GM23338 (cell line): ENCODE data around the gene ADSS1. TPM values are rescaled to one million over a fixed set of nuclear protein-coding genes. Genes with fewer than 3 reads are reported as not detected.

ENCODE experiments used
- ATAC-seq: fragments of 200-7000 bp; cut with Tn5 transposase; 3 replicates; pipeline ENCODE4 v1.9.1; 2020
- DNase-seq: peaks from one replicate; pipeline ENCODE4 v3.0.0-alpha.2; 2015; ENCODE audit warnings: low spot score
- H2AFZ ChIP-seq: fragments of 200-600 bp; sonication (generic); 2 replicates; pipeline ENCODE4 v1.8.0; 2016; ENCODE audit warnings: antibody characterized with exemption, mild to moderate bottlenecking, moderate library complexity
- H3F3A ChIP-seq: fragments of 200-600 bp; sonication (generic); replicated peaks from 2 replicates; pipeline ENCODE4 v1.8.0; 2017; ENCODE audit warnings: antibody characterized with exemption, mixed run types, low read depth
- H3K27ac ChIP-seq: fragments of 200-600 bp; sonication (generic); 2 replicates; pipeline ENCODE4 v1.6.1; 2016; ENCODE audit warnings: low read depth
- H3K27me3 ChIP-seq: fragments of 200-600 bp; sonication (generic); 2 replicates; pipeline ENCODE4 v1.8.0; 2016; ENCODE audit warnings: mild to moderate bottlenecking, mixed run types, moderate library complexity; ENCODE audit not compliant: insufficient read depth
- H3K36me3 ChIP-seq: fragments of 200-600 bp; sonication (generic); 2 replicates; pipeline ENCODE4 v1.8.0; 2016; ENCODE audit warnings: mild to moderate bottlenecking; ENCODE audit not compliant: insufficient read depth
- H3K4me1 ChIP-seq: fragments of 200-600 bp; sonication (generic); 2 replicates; pipeline ENCODE4 v1.8.0; 2016; ENCODE audit warnings: mild to moderate bottlenecking, moderate library complexity; ENCODE audit not compliant: insufficient read depth
- H3K4me2 ChIP-seq: fragments of 200-600 bp; sonication (generic); 2 replicates; pipeline ENCODE4 v1.7.1; 2017; ENCODE audit warnings: mixed run types
- H3K4me3 ChIP-seq: fragments of 200-600 bp; sonication (generic); 2 replicates; pipeline ENCODE4 v1.6.1; 2016; ENCODE audit warnings: mixed run types
- H3K79me2 ChIP-seq: fragments of 200-600 bp; sonication (generic); replicated peaks from 2 replicates; pipeline ENCODE4 v1.8.0; 2017; ENCODE audit warnings: mild to moderate bottlenecking; ENCODE audit not compliant: insufficient read depth
- H3K9me2 ChIP-seq: fragments of 200-600 bp; sonication (generic); 2 replicates; pipeline ENCODE4 v1.8.0; 2017; ENCODE audit not compliant: insufficient read depth
- H4K20me1 ChIP-seq: fragments of 200-600 bp; sonication (generic); replicated peaks from 2 replicates; pipeline ENCODE4 v1.8.0; 2017; ENCODE audit warnings: mild to moderate bottlenecking; ENCODE audit not compliant: insufficient read depth
- H3K27ac Mint-ChIP-seq: 2 replicates; pipeline ENCODE4 v1.8.0; 2020; ENCODE audit warnings: inconsistent platforms, mild to moderate bottlenecking, moderate library complexity, mixed read lengths
- H3K27me3 Mint-ChIP-seq: 3 replicates; pipeline ENCODE4 v1.8.0; 2022; ENCODE audit warnings: low read depth, mild to moderate bottlenecking, moderate library complexity, mixed read lengths, inconsistent platforms; ENCODE audit not compliant: insufficient read depth, poor library complexity
- H3K36me3 Mint-ChIP-seq: 3 replicates; pipeline ENCODE4 v1.8.0; 2021; ENCODE audit warnings: low read depth, mild to moderate bottlenecking, inconsistent platforms, moderate library complexity, mixed read lengths
- H3K4me1 Mint-ChIP-seq: 3 replicates; pipeline ENCODE4 v1.8.0; 2020; ENCODE audit warnings: mild to moderate bottlenecking, inconsistent platforms, mixed read lengths
- H3K4me3 Mint-ChIP-seq: 3 replicates; pipeline ENCODE4 v1.8.0; 2021; ENCODE audit warnings: moderate library complexity, mild to moderate bottlenecking, inconsistent platforms, mixed read lengths
- H3K9me3 Mint-ChIP-seq: 3 replicates; pipeline ENCODE4 v1.8.0; 2020; ENCODE audit warnings: moderate library complexity, mild to moderate bottlenecking, inconsistent platforms, mixed read lengths
- CREB1 ChIP-seq: fragments of 250-450 bp; sonication (Bioruptor Pico); IDR thresholded peaks from 2 replicates; pipeline ENCODE4 v1.5.0; 2020; ENCODE audit warnings: low read depth, mild to moderate bottlenecking, moderate library complexity
- EZH2 ChIP-seq: fragments of 200-600 bp; sonication (generic); IDR thresholded peaks from one replicate; pipeline ENCODE4 v1.8.0; 2017; ENCODE audit warnings: antibody characterized with exemption, mild to moderate bottlenecking, low read depth; ENCODE audit not compliant: unreplicated experiment
- EZH2phosphoT487 ChIP-seq: fragments of 200-600 bp; sonication (generic); IDR thresholded peaks from one replicate; pipeline ENCODE4 v1.8.1; 2018; ENCODE audit warnings: antibody characterized with exemption; ENCODE audit not compliant: unreplicated experiment
- NANOG ChIP-seq: IDR thresholded peaks from 2 replicates; pipeline ENCODE4 v1.6.1; 2016; ENCODE audit warnings: antibody characterized with exemption, borderline replicate concordance
- POLR2AphosphoS5 ChIP-seq: IDR thresholded peaks from 2 replicates; pipeline ENCODE4 v1.6.1; 2016; ENCODE audit warnings: antibody characterized with exemption, low read depth
- STAT1 ChIP-seq: IDR thresholded peaks from one replicate; pipeline ENCODE4 v1.6.1; 2016; ENCODE audit warnings: antibody characterized with exemption; ENCODE audit not compliant: unreplicated experiment
- ZNF114 ChIP-seq: fragments of 250-450 bp; sonication (Bioruptor Pico); IDR thresholded peaks from 2 replicates; pipeline ENCODE4 v1.5.0; 2020; ENCODE audit warnings: mild to moderate bottlenecking, moderate library complexity
- ZNF331 ChIP-seq: fragments of 250-450 bp; sonication (Bioruptor Pico); IDR thresholded peaks from 2 replicates; pipeline ENCODE4 v1.5.0; 2020; ENCODE audit warnings: low read depth, mild to moderate bottlenecking, moderate library complexity
- polyA plus RNA-seq: library from polyadenylated mRNA; unstranded; fragments of >200 nt; fragmentation: Nextera tagmentation; extraction: Ambion mirVana; gene quantifications from 2 replicates; pipeline ENCODE4 v1.2.1, GENCODE V29; 2016
- total RNA-seq: library from RNA; depleted of rRNA; stranded (reverse); fragments of >200 nt; shearing (Covaris generic); gene quantifications from 2 replicates; pipeline ENCODE4 v1.2.3, GENCODE V29; 2014
- TF ChIP-seq, protein P1 (sequence below), 2 experiments: fragments of 200-600 bp in 1 of 2; sonication (generic) in 1 of 2; conservative IDR thresholded peaks; 2 replicates each; pipeline versions ENCODE4 v1.5.1 to v1.6.1; 2016 to 2017; ENCODE audit warnings: antibody characterized with exemption in 2 of 2, low read depth in 2 of 2, mild to moderate bottlenecking in 2 of 2, moderate library complexity in 1 of 2
- TF ChIP-seq, protein P2 (sequence below): IDR thresholded peaks from one replicate; pipeline ENCODE4 v1.6.1; 2018; ENCODE audit warnings: antibody characterized with exemption; ENCODE audit not compliant: unreplicated experiment

The ADSS1 gene
- total and polyA plus RNA-seq, 2 experiments from 2014 or later: 9.5 to 11.6 TPM

- Histone ChIP-seq H3K9me2 (no peaks in the 10 kb centered on the region), H3K4me2 (no peak overlapping the region), H3K4me1 (no peaks in the 10 kb centered on the region), H3F3A (no peaks in the 10 kb centered on the region), H3K79me2 (no peaks in the 10 kb centered on the region), H4K20me1 (no peaks in the 10 kb centered on the region), H3K27me3 (no peaks in the 10 kb centered on the region), H3K27ac (no peak overlapping the region), H3K4me3 (no peak overlapping the region), H2AFZ (no peak overlapping the region), H3K36me3 (no peaks in the 10 kb centered on the region)
- no peak for ATAC-seq
- H3K27ac Mint-ChIP-seq: no peak overlapping the region
- no peak for DNase-seq
- H3K4me3 Mint-ChIP-seq: no peak overlapping the region
- no peaks in the 10 kb centered on the region for H3K4me1 Mint-ChIP-seq
- no peaks in the 10 kb centered on the region for H3K36me3 Mint-ChIP-seq
- TF ChIP-seq, protein P1, sequence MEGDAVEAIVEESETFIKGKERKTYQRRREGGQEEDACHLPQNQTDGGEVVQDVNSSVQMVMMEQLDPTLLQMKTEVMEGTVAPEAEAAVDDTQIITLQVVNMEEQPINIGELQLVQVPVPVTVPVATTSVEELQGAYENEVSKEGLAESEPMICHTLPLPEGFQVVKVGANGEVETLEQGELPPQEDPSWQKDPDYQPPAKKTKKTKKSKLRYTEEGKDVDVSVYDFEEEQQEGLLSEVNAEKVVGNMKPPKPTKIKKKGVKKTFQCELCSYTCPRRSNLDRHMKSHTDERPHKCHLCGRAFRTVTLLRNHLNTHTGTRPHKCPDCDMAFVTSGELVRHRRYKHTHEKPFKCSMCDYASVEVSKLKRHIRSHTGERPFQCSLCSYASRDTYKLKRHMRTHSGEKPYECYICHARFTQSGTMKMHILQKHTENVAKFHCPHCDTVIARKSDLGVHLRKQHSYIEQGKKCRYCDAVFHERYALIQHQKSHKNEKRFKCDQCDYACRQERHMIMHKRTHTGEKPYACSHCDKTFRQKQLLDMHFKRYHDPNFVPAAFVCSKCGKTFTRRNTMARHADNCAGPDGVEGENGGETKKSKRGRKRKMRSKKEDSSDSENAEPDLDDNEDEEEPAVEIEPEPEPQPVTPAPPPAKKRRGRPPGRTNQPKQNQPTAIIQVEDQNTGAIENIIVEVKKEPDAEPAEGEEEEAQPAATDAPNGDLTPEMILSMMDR (conservative IDR thresholded peaks at IDR 0.05; ENCODE audit: low read depth in 2 of 2): no peak
- TF ChIP-seq CREB1 (CRISPR knock-in tag) (no peak), EZH2phosphoT487 (no peak), NANOG (no peak), EZH2 (no peak), ZNF114 (CRISPR knock-in tag) (no peak)
- TF ChIP-seq, protein P2, sequence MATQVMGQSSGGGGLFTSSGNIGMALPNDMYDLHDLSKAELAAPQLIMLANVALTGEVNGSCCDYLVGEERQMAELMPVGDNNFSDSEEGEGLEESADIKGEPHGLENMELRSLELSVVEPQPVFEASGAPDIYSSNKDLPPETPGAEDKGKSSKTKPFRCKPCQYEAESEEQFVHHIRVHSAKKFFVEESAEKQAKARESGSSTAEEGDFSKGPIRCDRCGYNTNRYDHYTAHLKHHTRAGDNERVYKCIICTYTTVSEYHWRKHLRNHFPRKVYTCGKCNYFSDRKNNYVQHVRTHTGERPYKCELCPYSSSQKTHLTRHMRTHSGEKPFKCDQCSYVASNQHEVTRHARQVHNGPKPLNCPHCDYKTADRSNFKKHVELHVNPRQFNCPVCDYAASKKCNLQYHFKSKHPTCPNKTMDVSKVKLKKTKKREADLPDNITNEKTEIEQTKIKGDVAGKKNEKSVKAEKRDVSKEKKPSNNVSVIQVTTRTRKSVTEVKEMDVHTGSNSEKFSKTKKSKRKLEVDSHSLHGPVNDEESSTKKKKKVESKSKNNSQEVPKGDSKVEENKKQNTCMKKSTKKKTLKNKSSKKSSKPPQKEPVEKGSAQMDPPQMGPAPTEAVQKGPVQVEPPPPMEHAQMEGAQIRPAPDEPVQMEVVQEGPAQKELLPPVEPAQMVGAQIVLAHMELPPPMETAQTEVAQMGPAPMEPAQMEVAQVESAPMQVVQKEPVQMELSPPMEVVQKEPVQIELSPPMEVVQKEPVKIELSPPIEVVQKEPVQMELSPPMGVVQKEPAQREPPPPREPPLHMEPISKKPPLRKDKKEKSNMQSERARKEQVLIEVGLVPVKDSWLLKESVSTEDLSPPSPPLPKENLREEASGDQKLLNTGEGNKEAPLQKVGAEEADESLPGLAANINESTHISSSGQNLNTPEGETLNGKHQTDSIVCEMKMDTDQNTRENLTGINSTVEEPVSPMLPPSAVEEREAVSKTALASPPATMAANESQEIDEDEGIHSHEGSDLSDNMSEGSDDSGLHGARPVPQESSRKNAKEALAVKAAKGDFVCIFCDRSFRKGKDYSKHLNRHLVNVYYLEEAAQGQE: no peak
- peaks cover 5% of the 10 kb centered on the region for H3K27me3 Mint-ChIP-seq
- no peaks in the 10 kb centered on the region for H3K9me3 Mint-ChIP-seq
Observed at GRCh38 chr14:104783484-104784217, 59.6 kb downstream of the ADSS1 start.

DNA sequence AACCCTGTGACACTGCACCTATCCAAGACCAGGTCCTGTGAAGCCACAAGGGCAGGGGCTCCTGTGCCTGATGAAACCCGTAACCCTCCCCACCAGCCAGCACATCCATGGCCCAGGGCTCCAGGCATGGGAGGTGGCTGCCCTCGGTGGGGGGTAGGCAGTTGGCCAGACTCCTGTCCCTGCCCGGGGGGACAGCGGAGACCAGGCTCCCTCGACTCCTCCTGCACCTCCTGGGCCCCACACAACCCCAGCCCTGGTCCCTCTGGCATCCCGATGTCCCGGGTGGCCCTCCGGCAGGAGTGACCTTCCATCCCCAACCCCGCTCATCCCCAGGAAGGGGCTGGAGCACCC is 60.2 kb downstream of the ADSS1 start:
- H3K36me3 Mint-ChIP-seq: no peaks in the 10 kb centered on the region
- TF ChIP-seq CREB1 (CRISPR knock-in tag) (no peak), STAT1 (no peak), EZH2 (no peak), EZH2phosphoT487 (no peak), ZNF114 (CRISPR knock-in tag) (no peak), POLR2AphosphoS5 (no peak), ZNF331 (CRISPR knock-in tag) (no peak)
- TF ChIP-seq, protein P2: no peak

More for the DNA sequence above, 60.2 kb downstream of the ADSS1 start:
- H3K27ac Mint-ChIP-seq: no peak overlapping the region
- no peak for ATAC-seq
- Histone ChIP-seq H3K4me1 (no peaks in the 10 kb centered on the region), H3K9me2 (no peaks in the 10 kb centered on the region), H3K27me3 (no peaks in the 10 kb centered on the region), H3F3A (no peaks in the 10 kb centered on the region), H4K20me1 (no peaks in the 10 kb centered on the region), H3K4me2 (no peak overlapping the region), H3K4me3 (no peak overlapping the region), H3K27ac (no peak overlapping the region), H3K36me3 (no peaks in the 10 kb centered on the region), H2AFZ (no peak overlapping the region), H3K79me2 (no peaks in the 10 kb centered on the region)
- H3K4me3 Mint-ChIP-seq: no peak overlapping the region
- H3K27me3 Mint-ChIP-seq: peaks cover 5% of the 10 kb centered on the region
- H3K4me1 Mint-ChIP-seq: no peaks in the 10 kb centered on the region
- no peak for DNase-seq
- H3K9me3 Mint-ChIP-seq: no peaks in the 10 kb centered on the region
